Type B pancreatic cell (in vitro differentiated cells): ENCODE results near the gene TST. TPM values are rescaled to one million over a fixed set of nuclear protein-coding genes. Genes with fewer than 3 reads are reported as not detected.

Experiments used
- DNase-seq: peaks from one replicate; pipeline ENCODE4 v3.0.0; 2021; ENCODE audit warnings: mixed read lengths; ENCODE audit not compliant: unreplicated experiment; ENCODE audit errors: extremely low spot score
- H3K27ac Mint-ChIP-seq: 2 replicates; pipeline ENCODE4 v1.8.0; 2021; ENCODE audit warnings: mild to moderate bottlenecking, mixed read lengths
- H3K27me3 Mint-ChIP-seq: 2 replicates; pipeline ENCODE4 v1.8.0; 2021; ENCODE audit warnings: mixed read lengths
- H3K36me3 Mint-ChIP-seq: 2 replicates; pipeline ENCODE4 v1.8.0; 2021; ENCODE audit warnings: mixed read lengths
- H3K4me1 Mint-ChIP-seq: one replicate; pipeline ENCODE4 v1.8.0; 2021; ENCODE audit warnings: mixed read lengths; ENCODE audit not compliant: unreplicated experiment
- H3K4me3 Mint-ChIP-seq: 2 replicates; pipeline ENCODE4 v1.8.0; 2021; ENCODE audit warnings: mild to moderate bottlenecking, mixed read lengths
- H3K9me3 Mint-ChIP-seq: 2 replicates; pipeline ENCODE4 v1.8.0; 2021; ENCODE audit warnings: mixed read lengths
- total RNA-seq: library from RNA; stranded (reverse); gene quantifications from 2 replicates; pipeline ENCODE4 v1.2.1, GENCODE V29; 2021; ENCODE audit warnings: low replicate concordance
- TF ChIP-seq, protein P1 (sequence below): fragments of 200-600 bp; sonication (generic); conservative IDR thresholded peaks from 2 replicates; pipeline ENCODE4 v1.5.0; 2021; ENCODE audit warnings: antibody characterized with exemption, mild to moderate bottlenecking

TST gene
- total RNA-seq, 1 donor from 2014 or later: 34.0 TPM

DNA sequence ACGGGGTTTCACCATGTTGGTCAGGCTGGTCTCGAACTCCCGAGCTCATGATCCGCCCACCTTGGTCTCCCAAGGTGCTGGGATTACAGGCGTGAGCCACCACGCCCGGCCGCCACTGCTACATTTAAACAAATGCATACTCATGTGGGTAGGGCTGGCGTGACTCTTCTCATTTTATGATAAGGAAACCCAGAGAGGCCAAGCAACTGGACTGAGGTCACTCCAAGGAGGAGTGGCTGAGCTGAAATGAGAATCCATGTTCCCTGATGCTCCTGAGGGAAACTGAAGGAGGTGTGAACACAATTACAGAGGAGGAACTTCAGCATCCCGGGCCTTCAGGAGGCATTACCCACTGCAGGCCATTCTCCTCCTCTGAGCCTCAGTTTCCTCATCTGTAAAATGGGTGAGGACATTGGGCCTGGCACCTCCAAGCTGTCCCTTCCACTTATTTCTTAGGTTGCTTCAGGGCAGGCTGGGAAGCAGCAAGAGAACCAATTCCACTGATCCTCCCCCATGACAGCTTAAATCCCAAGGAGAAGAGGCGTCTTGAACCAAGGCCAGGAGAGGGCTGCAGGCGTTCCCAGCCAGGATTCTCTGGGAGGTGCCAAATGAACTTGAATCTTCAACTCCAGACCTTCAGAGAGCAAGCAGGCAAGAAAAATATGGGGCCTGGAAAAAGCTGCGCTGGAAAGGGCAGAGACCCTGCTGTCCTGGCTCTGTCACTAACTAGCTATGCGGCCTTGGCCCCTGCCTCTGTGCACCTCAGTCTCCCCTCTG, 2.9 kb downstream of the TST start:
- Mint-ChIP-seq H3K27me3 (no peaks in the 10 kb centered on the region), H3K36me3 (no peaks in the 10 kb centered on the region), H3K4me1 (peaks cover 10% of the 10 kb centered on the region), H3K27ac (no peak overlapping the region), H3K4me3 (peak overlapping the region; percentile 65), H3K9me3 (no peaks in the 10 kb centered on the region)
- no peak for DNase-seq
- TF ChIP-seq, protein P1, sequence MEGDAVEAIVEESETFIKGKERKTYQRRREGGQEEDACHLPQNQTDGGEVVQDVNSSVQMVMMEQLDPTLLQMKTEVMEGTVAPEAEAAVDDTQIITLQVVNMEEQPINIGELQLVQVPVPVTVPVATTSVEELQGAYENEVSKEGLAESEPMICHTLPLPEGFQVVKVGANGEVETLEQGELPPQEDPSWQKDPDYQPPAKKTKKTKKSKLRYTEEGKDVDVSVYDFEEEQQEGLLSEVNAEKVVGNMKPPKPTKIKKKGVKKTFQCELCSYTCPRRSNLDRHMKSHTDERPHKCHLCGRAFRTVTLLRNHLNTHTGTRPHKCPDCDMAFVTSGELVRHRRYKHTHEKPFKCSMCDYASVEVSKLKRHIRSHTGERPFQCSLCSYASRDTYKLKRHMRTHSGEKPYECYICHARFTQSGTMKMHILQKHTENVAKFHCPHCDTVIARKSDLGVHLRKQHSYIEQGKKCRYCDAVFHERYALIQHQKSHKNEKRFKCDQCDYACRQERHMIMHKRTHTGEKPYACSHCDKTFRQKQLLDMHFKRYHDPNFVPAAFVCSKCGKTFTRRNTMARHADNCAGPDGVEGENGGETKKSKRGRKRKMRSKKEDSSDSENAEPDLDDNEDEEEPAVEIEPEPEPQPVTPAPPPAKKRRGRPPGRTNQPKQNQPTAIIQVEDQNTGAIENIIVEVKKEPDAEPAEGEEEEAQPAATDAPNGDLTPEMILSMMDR: no peak

DNA sequence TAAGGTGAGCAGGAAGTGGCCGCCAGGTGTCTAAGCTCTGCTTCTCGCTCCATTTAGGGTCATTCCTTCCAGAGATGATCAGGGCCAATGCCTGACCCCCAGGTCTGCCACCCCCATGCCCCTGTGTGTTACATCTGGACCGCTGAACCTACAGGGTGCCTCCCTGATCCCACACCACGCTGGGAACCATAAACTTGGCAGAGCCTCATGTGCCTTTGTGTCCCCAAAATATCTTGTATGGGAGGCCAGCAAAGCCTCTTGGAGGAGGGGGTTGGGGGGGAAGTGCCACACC, 3.7 kb downstream of the TST start:
- Mint-ChIP-seq H3K27ac (no peak overlapping the region), H3K36me3 (no peaks in the 10 kb centered on the region), H3K4me3 (no peak overlapping the region), H3K9me3 (no peaks in the 10 kb centered on the region), H3K4me1 (peaks cover 10% of the 10 kb centered on the region), H3K27me3 (no peaks in the 10 kb centered on the region)
- DNase-seq: no peak
- TF ChIP-seq, protein P1: no peak

DNA sequence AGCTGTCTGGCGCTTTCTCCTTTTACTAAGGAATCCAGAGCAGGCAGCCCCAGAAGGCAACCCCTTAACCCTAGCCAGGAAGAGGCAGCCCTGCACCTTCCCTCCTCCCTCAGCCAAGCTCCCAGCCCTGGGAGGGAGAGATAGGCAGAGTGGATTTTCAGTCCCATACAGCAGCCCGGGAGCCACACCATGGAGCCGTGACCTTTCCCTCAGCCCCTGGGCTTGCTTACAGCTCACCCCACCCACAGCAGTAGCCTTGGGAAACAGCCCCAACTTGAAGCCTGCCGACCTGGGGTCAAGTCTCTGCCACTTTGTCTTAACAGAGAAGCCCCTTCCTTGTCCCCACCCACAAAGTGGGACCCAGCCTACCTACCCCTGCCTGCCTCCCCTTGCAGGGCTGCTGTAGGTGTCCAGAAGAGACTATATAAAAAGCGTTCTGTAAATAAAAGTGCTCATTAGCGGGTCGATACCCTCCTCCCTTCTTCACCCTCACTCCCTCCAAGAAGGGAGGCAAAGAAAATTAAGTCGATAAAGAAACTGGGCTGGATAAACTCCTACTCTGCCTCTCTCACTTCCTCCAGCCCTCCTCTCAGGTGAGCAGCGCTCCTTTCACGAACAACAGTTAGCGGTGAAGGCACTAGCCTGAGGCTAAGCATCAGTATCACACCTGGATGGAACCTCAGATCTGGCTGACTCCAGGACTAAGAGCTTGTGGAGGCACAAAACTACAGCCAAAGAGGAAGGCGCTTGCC, 4.2 kb downstream of the TST start:
- Mint-ChIP-seq H3K4me3 (no peak overlapping the region), H3K27me3 (no peaks in the 10 kb centered on the region), H3K9me3 (no peaks in the 10 kb centered on the region), H3K4me1 (peaks cover 10% of the 10 kb centered on the region), H3K36me3 (no peaks in the 10 kb centered on the region), H3K27ac (no peak overlapping the region)
- no peak for DNase-seq
- TF ChIP-seq, protein P1: no peak

DNA sequence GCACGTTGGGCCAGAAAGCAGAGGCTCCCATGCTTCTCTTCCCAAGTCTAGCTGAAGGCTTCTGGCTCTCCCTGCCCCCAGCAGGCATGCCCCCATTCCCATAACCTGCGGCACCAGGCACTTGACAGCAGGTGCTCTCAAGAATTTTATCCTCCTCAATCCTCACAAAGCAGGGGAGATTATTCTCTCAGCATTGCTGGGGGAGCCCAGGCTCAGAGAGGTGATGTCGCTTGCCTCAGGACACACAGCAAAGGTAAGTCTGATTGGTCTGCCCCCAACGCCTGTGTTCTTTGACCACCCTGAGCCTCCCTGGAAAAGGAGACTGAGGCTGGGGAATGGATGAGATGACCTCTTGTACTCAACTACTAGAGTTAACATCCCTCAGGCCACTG, 4.8 kb downstream of the TST start:
- H3K4me1 Mint-ChIP-seq: peaks cover 10% of the 10 kb centered on the region
- no peak for DNase-seq
- no peak overlapping the region for H3K4me3 Mint-ChIP-seq
- TF ChIP-seq, protein P1: no peak
- H3K9me3 Mint-ChIP-seq: no peaks in the 10 kb centered on the region
- H3K27me3 Mint-ChIP-seq: peaks cover 5% of the 10 kb centered on the region
- H3K36me3 Mint-ChIP-seq: no peaks in the 10 kb centered on the region
- no peak overlapping the region for H3K27ac Mint-ChIP-seq

DNA sequence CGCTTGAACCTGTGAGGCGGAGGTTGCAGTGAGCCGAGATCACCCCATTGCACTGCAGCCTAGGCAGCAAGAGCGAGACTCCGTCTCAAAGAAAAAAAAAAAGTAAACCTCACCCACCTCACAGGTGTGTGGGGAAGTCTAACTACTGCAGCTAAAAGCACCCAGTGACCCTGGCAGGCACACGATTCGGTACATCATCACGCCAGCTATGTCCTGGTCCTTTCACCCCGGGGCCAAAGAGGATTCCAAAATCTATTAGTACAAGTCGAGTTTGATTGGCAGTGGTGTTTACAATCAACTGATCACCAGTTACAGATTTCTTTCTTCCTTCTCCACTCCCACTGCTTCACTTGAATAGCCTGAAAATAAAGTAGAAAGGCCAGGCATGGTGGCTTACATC, 6.3 kb downstream of the TST start:
- Mint-ChIP-seq H3K27me3 (peaks cover 8% of the 10 kb centered on the region), H3K4me3 (no peak overlapping the region), H3K27ac (no peak overlapping the region), H3K9me3 (no peaks in the 10 kb centered on the region), H3K36me3 (no peaks in the 10 kb centered on the region), H3K4me1 (peaks cover 13% of the 10 kb centered on the region)
- TF ChIP-seq, protein P1: no peak
- no peak for DNase-seq
